Natural killer cell (primary cell): ENCODE measurements around the gene SEPTIN8. TPM values are rescaled to one million over a fixed set of nuclear protein-coding genes. Genes with fewer than 3 reads are reported as not detected.
A peak's percentile ranks its signal among the peaks of the same experiment; 100 is the strongest.

ENCODE experiments used
- ATAC-seq, 3 donors: fragments of 150-1000 bp in 2 of 3; fragments of 200-7000 bp in 1 of 3; cut with Tn5 transposase; 1 replicate in 1 of 3; 2 replicates in 2 of 3; pipeline ENCODE4 v1.10.0; 2021; ENCODE audit warnings: mild to moderate bottlenecking in 2 of 3, moderate library complexity in 2 of 3
- DNase-seq, 2 donors: peaks; one replicate each; pipeline versions ENCODE4 v3.0.0 to v3.0.0-alpha.2; 2013 to 2021; ENCODE audit warnings: mixed read lengths in 1 of 2
- H3K27ac ChIP-seq: one replicate; pipeline ENCODE4 v1.5.1; 2013; ENCODE audit warnings: mild to moderate bottlenecking, low read length
- H3K27me3 ChIP-seq: one replicate; pipeline ENCODE4 v1.6.1; 2013; ENCODE audit warnings: low read length; ENCODE audit not compliant: control insufficient read depth, insufficient read depth
- H3K36me3 ChIP-seq: one replicate; pipeline ENCODE4 v1.6.1; 2013; ENCODE audit warnings: low read length; ENCODE audit not compliant: control insufficient read depth, insufficient read depth
- H3K4me1 ChIP-seq: one replicate; pipeline ENCODE4 v1.6.1; 2013; ENCODE audit warnings: low read length; ENCODE audit not compliant: control insufficient read depth, insufficient read depth
- H3K4me3 ChIP-seq: one replicate; pipeline ENCODE4 v1.5.1; 2013; ENCODE audit warnings: low read length
- H3K9me3 ChIP-seq: one replicate; pipeline ENCODE4 v1.6.1; 2013; ENCODE audit warnings: low read length; ENCODE audit not compliant: control insufficient read depth, insufficient read depth
- H3K27ac Mint-ChIP-seq, 2 donors: one replicate each; pipeline ENCODE4 v1.8.0; 2022; ENCODE audit warnings: mild to moderate bottlenecking in 2 of 2, mixed read lengths in 2 of 2, moderate library complexity in 1 of 2
- H3K27me3 Mint-ChIP-seq, 2 donors: one replicate each; pipeline ENCODE4 v1.8.0; 2022; ENCODE audit warnings: low read depth in 2 of 2, mixed read lengths in 2 of 2
- H3K36me3 Mint-ChIP-seq: one replicate; pipeline ENCODE4 v1.8.0; 2022; ENCODE audit warnings: mixed read lengths
- H3K4me1 Mint-ChIP-seq, 2 donors: one replicate each; pipeline ENCODE4 v1.8.0; 2022; ENCODE audit warnings: mixed read lengths in 2 of 2
- H3K4me3 Mint-ChIP-seq: one replicate; pipeline ENCODE4 v1.8.0; 2022; ENCODE audit warnings: mild to moderate bottlenecking, moderate library complexity, mixed read lengths
- H3K9me3 Mint-ChIP-seq, 2 donors: one replicate each; pipeline ENCODE4 v1.8.0; 2022; ENCODE audit warnings: mixed read lengths in 2 of 2
- WGBS: methylation state at CpG from one replicate; pipeline ENCODE4 v1.1.7; 2013; ENCODE audit warnings: missing lambda C conversion rate; ENCODE audit not compliant: insufficient coverage; 5-methylcytosine and 5-hydroxymethylcytosine counted together
- intact Hi-C: fragments of 100-400 bp; cut with micrococcal nuclease; formaldehyde crosslinking; loops from one replicate; pipeline ENCODE4 v1.14.2; 2022
- total RNA-seq, 4 donors: library from RNA; stranded (reverse); fragments of 120-200 nt in 1 of 4; gene quantifications; one replicate each; pipeline versions ENCODE4 v1.2.3 to v1.2.4, GENCODE V29; 2013 to 2022
- TF ChIP-seq, protein P1 (sequence below): fragments of 200-600 bp; IDR thresholded peaks from one replicate; pipeline ENCODE4 v1.8.0; 2022; ENCODE audit warnings: antibody characterized with exemption

Gene SEPTIN8
- total RNA-seq, 3 donors from 2014 or later (not counting 1 experiment from before 2014, with no cell fraction given), result 5.2 to 17.0 (median 9.4) TPM

DNA sequence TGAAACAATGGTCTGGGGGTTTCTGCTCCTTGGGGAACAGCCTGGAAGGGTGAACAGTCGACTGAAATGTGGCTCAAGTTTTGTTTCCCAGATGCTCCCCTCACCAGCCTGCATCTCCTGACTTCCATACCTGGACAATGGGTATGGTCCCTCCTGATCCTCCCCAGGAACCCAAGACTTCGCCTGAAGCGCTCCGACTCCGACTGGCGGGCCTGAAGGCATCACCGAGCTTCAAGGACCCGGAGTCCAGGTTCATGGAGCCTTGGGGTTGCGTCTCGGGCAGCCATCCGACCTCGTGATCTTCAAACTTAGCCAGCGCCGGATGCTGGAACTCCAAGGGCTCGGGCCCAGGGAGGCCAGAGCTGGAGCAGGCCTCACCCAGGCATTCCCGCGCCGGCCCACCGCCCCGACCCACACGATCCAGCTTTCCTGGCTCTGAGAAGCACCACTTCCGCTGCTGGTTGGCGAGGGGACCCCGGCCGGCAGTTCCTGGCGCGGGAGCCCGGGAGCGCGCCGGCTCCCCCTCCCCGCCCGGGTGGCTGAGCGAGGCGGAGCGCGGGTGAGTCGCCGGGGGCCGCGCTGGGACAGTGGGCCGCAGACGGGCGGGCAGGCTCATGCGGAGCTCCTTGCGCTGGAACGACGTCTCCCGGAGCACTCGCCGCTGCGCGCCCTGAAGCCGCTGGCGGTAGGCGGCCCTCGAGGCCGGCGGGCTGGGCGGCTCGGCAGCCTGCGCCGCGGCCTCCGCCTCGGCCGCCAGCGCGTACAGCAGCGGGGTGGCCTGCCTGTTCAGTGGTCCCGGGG is 48.2 kb upstream of the SEPTIN8 start:
- peaks cover 44% of the 10 kb centered on the region for H3K27me3 ChIP-seq

DNA sequence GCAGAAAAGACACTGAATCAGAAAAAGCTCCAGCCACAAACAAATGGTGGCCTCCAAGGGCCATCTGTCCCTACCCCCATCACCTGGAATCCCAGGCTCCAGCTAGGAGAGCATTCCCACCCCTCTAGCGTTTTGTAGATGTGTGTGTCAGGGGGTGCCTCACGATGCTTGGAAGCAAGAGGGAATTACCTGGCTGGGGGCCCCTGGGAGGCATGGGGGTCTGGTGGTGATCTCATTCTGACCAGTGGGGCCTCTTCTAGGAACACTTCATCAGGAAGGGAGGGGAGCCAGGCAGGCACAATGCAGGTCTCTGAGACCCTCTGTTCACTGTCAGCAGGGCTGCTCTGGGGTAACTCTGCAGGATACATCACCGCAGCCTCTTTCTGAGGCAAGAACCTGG is 47.4 kb upstream of the SEPTIN8 start:
- Mint-ChIP-seq H3K27ac (no peak overlapping the region), H3K27me3 (peaks cover 33 to 61% of the 10 kb centered on the region in 2 donors), H3K4me1 (peaks cover 7 to 12% of the 10 kb centered on the region in 2 donors), H3K36me3 (no peaks in the 10 kb centered on the region), H3K4me3 (no peak overlapping the region), H3K9me3 (no peaks in the 10 kb centered on the region)
- DNase-seq, result no peak
- 96% methylated on average over 2 of the region's 3 CpGs for WGBS
- Histone ChIP-seq H3K27ac (no peak overlapping the region), H3K4me3 (no peak overlapping the region), H3K27me3 (peaks cover 49% of the 10 kb centered on the region), H3K4me1 (peaks cover 19% of the 10 kb centered on the region), H3K36me3 (no peaks in the 10 kb centered on the region), H3K9me3 (no peaks in the 10 kb centered on the region)
- no peak for ATAC-seq
- TF ChIP-seq, protein P1, sequence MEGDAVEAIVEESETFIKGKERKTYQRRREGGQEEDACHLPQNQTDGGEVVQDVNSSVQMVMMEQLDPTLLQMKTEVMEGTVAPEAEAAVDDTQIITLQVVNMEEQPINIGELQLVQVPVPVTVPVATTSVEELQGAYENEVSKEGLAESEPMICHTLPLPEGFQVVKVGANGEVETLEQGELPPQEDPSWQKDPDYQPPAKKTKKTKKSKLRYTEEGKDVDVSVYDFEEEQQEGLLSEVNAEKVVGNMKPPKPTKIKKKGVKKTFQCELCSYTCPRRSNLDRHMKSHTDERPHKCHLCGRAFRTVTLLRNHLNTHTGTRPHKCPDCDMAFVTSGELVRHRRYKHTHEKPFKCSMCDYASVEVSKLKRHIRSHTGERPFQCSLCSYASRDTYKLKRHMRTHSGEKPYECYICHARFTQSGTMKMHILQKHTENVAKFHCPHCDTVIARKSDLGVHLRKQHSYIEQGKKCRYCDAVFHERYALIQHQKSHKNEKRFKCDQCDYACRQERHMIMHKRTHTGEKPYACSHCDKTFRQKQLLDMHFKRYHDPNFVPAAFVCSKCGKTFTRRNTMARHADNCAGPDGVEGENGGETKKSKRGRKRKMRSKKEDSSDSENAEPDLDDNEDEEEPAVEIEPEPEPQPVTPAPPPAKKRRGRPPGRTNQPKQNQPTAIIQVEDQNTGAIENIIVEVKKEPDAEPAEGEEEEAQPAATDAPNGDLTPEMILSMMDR, result no peak
- intact Hi-C loops, result loop anchor here (5.0 kb wide), 2 partner anchors 297 to 322 kb away; no protein-coding TSS in a partner anchor

More for the DNA sequence above, 48.2 kb upstream of the SEPTIN8 start:
- H3K36me3 ChIP-seq, result no peaks in the 10 kb centered on the region
- intact Hi-C loops, result no loop called here
- DNase-seq (peak in 1 of 2 donors; percentile 27), ATAC-seq (no peak)
- no peaks in the 10 kb centered on the region for H3K9me3 Mint-ChIP-seq
- H3K4me1 ChIP-seq, result peaks cover 16% of the 10 kb centered on the region
- TF ChIP-seq, protein P1, result no peak
- no peaks in the 10 kb centered on the region for H3K9me3 ChIP-seq
- H3K27me3 Mint-ChIP-seq, result peaks cover 32 to 60% of the 10 kb centered on the region in 2 donors
- H3K4me1 Mint-ChIP-seq, result peaks cover 8 to 13% of the 10 kb centered on the region in 2 donors
- no peaks in the 10 kb centered on the region for H3K36me3 Mint-ChIP-seq
- no peak overlapping the region for H3K4me3 ChIP-seq
- peak overlapping the region; percentile 25 for H3K4me3 Mint-ChIP-seq
- no peak overlapping the region for H3K27ac ChIP-seq
- no peak overlapping the region for H3K27ac Mint-ChIP-seq
- 23% methylated on average over 71 of the region's 71 CpGs for WGBS

DNA sequence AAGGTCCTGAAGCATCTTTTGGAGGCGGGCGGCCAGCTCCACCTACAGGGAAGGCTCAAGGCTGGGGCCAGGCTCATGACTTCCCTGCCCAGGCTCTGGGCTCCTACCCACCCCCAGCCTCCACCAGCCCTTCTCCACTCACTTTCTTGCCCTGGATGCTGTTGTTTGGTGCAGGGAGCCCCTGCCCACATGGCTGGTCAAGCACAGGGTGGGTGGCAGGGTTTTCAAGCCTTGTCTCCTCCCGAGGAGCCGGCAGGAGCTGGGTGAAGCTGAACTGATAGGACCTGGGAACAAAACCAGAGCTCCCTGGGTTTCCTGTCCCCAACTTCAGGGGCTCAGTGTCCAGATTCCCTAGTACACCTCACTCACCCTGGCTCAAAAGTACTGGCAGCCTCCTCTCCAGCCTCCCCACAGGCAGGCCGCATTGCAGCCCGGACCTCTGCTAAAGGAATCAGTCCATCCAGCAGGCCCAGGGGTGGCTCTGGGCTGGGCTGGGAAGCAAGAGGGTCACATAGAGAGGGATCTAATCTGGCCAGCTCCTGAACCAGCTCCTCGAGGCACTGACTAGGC is 46.5 kb upstream of the SEPTIN8 start:
- Mint-ChIP-seq H3K36me3 (no peaks in the 10 kb centered on the region), H3K27me3 (peaks cover 38 to 64% of the 10 kb centered on the region in 2 donors), H3K27ac (no peak overlapping the region), H3K4me3 (no peak overlapping the region), H3K9me3 (no peaks in the 10 kb centered on the region), H3K4me1 (peaks cover 10 to 11% of the 10 kb centered on the region in 2 donors)
- TF ChIP-seq, protein P1, result no peak
- WGBS, result 88% methylated on average over 7 of the region's 7 CpGs
- Histone ChIP-seq H3K27me3 (peaks cover 47% of the 10 kb centered on the region), H3K36me3 (no peaks in the 10 kb centered on the region), H3K27ac (no peak overlapping the region), H3K9me3 (no peaks in the 10 kb centered on the region), H3K4me3 (no peak overlapping the region), H3K4me1 (peaks cover 17% of the 10 kb centered on the region)
- intact Hi-C loops, result loop anchor here (5.0 kb wide), 2 partner anchors 296 to 321 kb away; no protein-coding TSS in a partner anchor
- no peak for ATAC-seq
- DNase-seq, result no peak
